A549 (cell line): Measurements from ENCODE around the gene ZNF93. TPM values are rescaled to one million over a fixed set of nuclear protein-coding genes. Genes with fewer than 3 reads are reported as not detected.

ENCODE experiments used
- ATAC-seq, 2 experiments: fragments of 200-7000 bp in 1 of 2; fragments of >200 bp in 1 of 2; cut with Nextera tagmentation in 1 of 2; cut with Tn5 transposase in 1 of 2; 3 replicates each; pipeline versions ENCODE4 v1.8.0 to v1.9.1; 2018 to 2020; ENCODE audit warnings: mild to moderate bottlenecking in 1 of 2, moderate library complexity in 1 of 2
- CTCF ChIA-PET: fragments of 300-600 bp; sonication (Branson Sonifier 250); formaldehyde crosslinking; extraction: SDS; loops from one replicate; lab custom pipeline; 2021; ENCODE audit warnings: antibody characterized with exemption, inconsistent platforms; lab: Yijun Ruan, JAX
- POLR2A ChIA-PET: fragments of 350-600 bp; formaldehyde crosslinking; extraction: SDS; loops from one replicate; lab custom pipeline; 2021; ENCODE audit warnings: antibody characterized with exemption, inconsistent platforms; lab: Yijun Ruan, JAX
- DNase-seq, 2 experiments: peaks; one replicate each; pipeline versions ENCODE4 v3.0.0 to v3.0.0-alpha.2; 2011 to 2016; ENCODE audit warnings: low read depth in 1 of 2, low spot score in 1 of 2
- FAIRE-seq: peaks from 2 replicates; lab custom pipeline; 2011; peaks lifted over from hg19 to GRCh38; lab: Jason Lieb, UNC
- H3K27ac ChIP-seq, 2 experiments: fragments of >200 bp; sonication (Bioruptor Twin); formaldehyde crosslinking; 3 replicates each; pipeline ENCODE4 v1.5.1; 2016 to 2017
- H3K4me1 ChIP-seq: fragments of >200 bp; sonication (Bioruptor Twin); formaldehyde crosslinking; 3 replicates; pipeline ENCODE4 v1.6.1; 2016
- H3K4me2 ChIP-seq: fragments of >200 bp; sonication (Bioruptor Twin); formaldehyde crosslinking; 3 replicates; pipeline ENCODE4 v1.6.1; 2016
- H3K4me3 ChIP-seq: fragments of >200 bp; sonication (Bioruptor Twin); formaldehyde crosslinking; 3 replicates; pipeline ENCODE4 v1.5.1; 2016
- H3K9me3 ChIP-seq: fragments of >200 bp; sonication (Bioruptor Twin); formaldehyde crosslinking; 3 replicates; pipeline ENCODE4 v1.6.1; 2016
- BHLHE40 ChIP-seq: IDR thresholded peaks from 2 replicates; pipeline ENCODE4 v1.6.1; 2012; ENCODE audit warnings: low read depth, low read length, inconsistent platforms
- CBX8 ChIP-seq: fragments of 200-600 bp; sonication (generic); IDR thresholded peaks from 2 replicates; pipeline ENCODE4 v1.6.1; 2016
- CHD2 ChIP-seq: fragments of 150-350 bp; IDR thresholded peaks from 2 replicates; pipeline ENCODE4 v1.6.1; 2014; ENCODE audit warnings: low read length; ENCODE audit not compliant: partially characterized antibody
- EHF ChIP-seq: fragments of 250-450 bp; sonication (Bioruptor Pico); IDR thresholded peaks from 2 replicates; pipeline ENCODE4 v1.5.0; 2020; ENCODE audit warnings: mild to moderate bottlenecking
- ESRRA ChIP-seq: fragments of 150-350 bp; IDR thresholded peaks from 2 replicates; pipeline ENCODE4 v1.6.1; 2014; ENCODE audit warnings: mild to moderate bottlenecking, low read length, borderline replicate concordance
- FOSB ChIP-seq: fragments of 250-450 bp; sonication (Bioruptor Pico); IDR thresholded peaks from 2 replicates; pipeline ENCODE4 v1.5.0; 2020; ENCODE audit warnings: mild to moderate bottlenecking, moderate library complexity
- FOSL2 ChIP-seq, 2 experiments: fragments of 450-650 bp in 1 of 2; fragments of >200 bp in 1 of 2; sonication (Bioruptor Twin) in 1 of 2; formaldehyde crosslinking; IDR thresholded peaks; 2 replicates each; pipeline versions ENCODE4 v1.5.0 to v1.6.1; 2016 to 2020; ENCODE audit warnings: mild to moderate bottlenecking in 1 of 2, moderate library complexity in 1 of 2
- FOXS1 ChIP-seq: fragments of 250-450 bp; sonication (Bioruptor Pico); IDR thresholded peaks from 2 replicates; pipeline ENCODE4 v1.5.0; 2020; ENCODE audit warnings: mild to moderate bottlenecking, moderate library complexity
- GATA3 ChIP-seq: IDR thresholded peaks from 2 replicates; pipeline ENCODE4 v1.6.1; 2012; ENCODE audit warnings: borderline replicate concordance
- HDAC2 ChIP-seq: fragments of 200-600 bp; sonication (generic); IDR thresholded peaks from 2 replicates; pipeline ENCODE4 v1.6.1; 2016
- HOXA7 ChIP-seq: fragments of 250-450 bp; sonication (Bioruptor Pico); IDR thresholded peaks from 2 replicates; pipeline ENCODE4 v1.5.0; 2020; ENCODE audit warnings: mild to moderate bottlenecking, moderate library complexity
- HOXB13 ChIP-seq: fragments of 250-450 bp; sonication (Bioruptor Pico); IDR thresholded peaks from 2 replicates; pipeline ENCODE4 v1.5.0; 2020; ENCODE audit warnings: low read depth, mild to moderate bottlenecking, moderate library complexity
- KDM1A ChIP-seq: fragments of 200-600 bp; sonication (generic); IDR thresholded peaks from 2 replicates; pipeline ENCODE4 v1.6.1; 2016; ENCODE audit warnings: low read depth, mild to moderate bottlenecking
- KDM5A ChIP-seq: fragments of 200-600 bp; sonication (generic); IDR thresholded peaks from 2 replicates; pipeline ENCODE4 v1.6.1; 2016; ENCODE audit warnings: antibody characterized with exemption, mild to moderate bottlenecking
- MAFK ChIP-seq: fragments of 450-650 bp; IDR thresholded peaks from 2 replicates; pipeline ENCODE4 v1.6.1; 2014; ENCODE audit not compliant: partially characterized antibody
- MYC ChIP-seq: IDR thresholded peaks from 2 replicates; pipeline ENCODE4 v1.6.1; 2012; ENCODE audit warnings: mild to moderate bottlenecking, inconsistent platforms, low read length, improper control_type of control experiment, borderline replicate concordance
- NR3C1 ChIP-seq: fragments of >200 bp; sonication (Bioruptor Twin); formaldehyde crosslinking; IDR thresholded peaks from 3 replicates; pipeline ENCODE4 v1.6.1; 2017
- POLR2A ChIP-seq: IDR thresholded peaks from 2 replicates; pipeline ENCODE4 v1.6.1; 2012; ENCODE audit warnings: mild to moderate bottlenecking, low read length
- POLR2AphosphoS2 ChIP-seq: conservative IDR thresholded peaks from 2 replicates; pipeline ENCODE4 v1.6.1; 2012; ENCODE audit warnings: low read length, improper control_type of control experiment, inconsistent platforms
- RAD21 ChIP-seq, 2 experiments: fragments of >200 bp in 1 of 2; sonication (Bioruptor Twin) in 1 of 2; formaldehyde crosslinking in 1 of 2; IDR thresholded peaks in 1 of 2; conservative IDR thresholded peaks in 1 of 2; 2 replicates in 1 of 2; 3 replicates in 1 of 2; pipeline ENCODE4 v1.6.1; 2012 to 2018; ENCODE audit warnings: inconsistent platforms in 1 of 2
- RFX5 ChIP-seq: fragments of 450-650 bp; IDR thresholded peaks from 2 replicates; pipeline ENCODE4 v1.7.1; 2014; ENCODE audit warnings: antibody characterized with exemption, mild to moderate bottlenecking, moderate library complexity
- TP53 ChIP-seq: fragments of 250-450 bp; sonication (Bioruptor Pico); IDR thresholded peaks from 2 replicates; pipeline ENCODE4 v1.5.0; 2021; ENCODE audit warnings: mild to moderate bottlenecking, moderate library complexity
- ZFP36 ChIP-seq: fragments of 450-650 bp; IDR thresholded peaks from 2 replicates; pipeline ENCODE4 v1.6.1; 2014; ENCODE audit warnings: borderline replicate concordance; ENCODE audit not compliant: partially characterized antibody
- ZNF302 ChIP-seq: fragments of 250-450 bp; sonication (Bioruptor Pico); IDR thresholded peaks from 2 replicates; pipeline ENCODE4 v1.9.0; 2021; ENCODE audit warnings: inconsistent platforms, mild to moderate bottlenecking, moderate library complexity
- ZSCAN20 ChIP-seq: fragments of 250-450 bp; sonication (Bioruptor Pico); IDR thresholded peaks from 2 replicates; pipeline ENCODE4 v1.8.0; 2022; ENCODE audit warnings: mild to moderate bottlenecking, moderate library complexity
- WGBS: methylation state at CpG from one replicate; pipeline ENCODE4 v1.1.6; 2017; ENCODE audit errors: missing lambda C conversion rate; 5-methylcytosine and 5-hydroxymethylcytosine counted together
- polyA plus RNA-seq, 4 experiments: library from polyadenylated mRNA; depleted of rRNA in 3 of 4; stranded (reverse); fragments of >200 nt; fragmentation: RNase III in 1 of 4; extraction: RNeasy Plus Mini Kit Qiagen cat#74134 plus additional on column Dnase treatment in 1 of 4; gene quantifications; 2 replicates in 3 of 4; 3 replicates in 1 of 4; pipeline ENCODE4 v1.2.3, GENCODE V29; 2011 to 2017
- TF ChIP-seq, protein P1 (sequence below): fragments of 250-450 bp; sonication (Bioruptor Pico); IDR thresholded peaks from 2 replicates; pipeline ENCODE4 v1.5.0; 2020; ENCODE audit warnings: low read depth, mild to moderate bottlenecking, moderate library complexity
- TF ChIP-seq, protein P2 (sequence below): fragments of >200 bp; sonication (Bioruptor Twin); formaldehyde crosslinking; IDR thresholded peaks from 3 replicates; pipeline ENCODE4 v1.5.1; 2016
- TF ChIP-seq, protein P3 (sequence below): IDR thresholded peaks from 2 replicates; pipeline ENCODE4 v1.6.1; 2012; ENCODE audit warnings: low read depth, borderline replicate concordance
- TF ChIP-seq, protein P4 (sequence below): fragments of >200 bp; sonication (Bioruptor Twin); formaldehyde crosslinking; IDR thresholded peaks from 3 replicates; pipeline ENCODE4 v1.6.1; 2016
- TF ChIP-seq, protein P5 (sequence below): IDR thresholded peaks from 2 replicates; pipeline ENCODE4 v1.6.1; 2012
- TF ChIP-seq, protein P6 (sequence below): fragments of 250-450 bp; sonication (Bioruptor Pico); IDR thresholded peaks from 2 replicates; pipeline ENCODE4 v1.5.0; 2021; ENCODE audit warnings: mild to moderate bottlenecking, moderate library complexity, borderline replicate concordance

Gene ZNF93
- polyA plus RNA-seq, 2 of the 4 experiments (the other 2 are of a cell fraction), result not detected

DNA sequence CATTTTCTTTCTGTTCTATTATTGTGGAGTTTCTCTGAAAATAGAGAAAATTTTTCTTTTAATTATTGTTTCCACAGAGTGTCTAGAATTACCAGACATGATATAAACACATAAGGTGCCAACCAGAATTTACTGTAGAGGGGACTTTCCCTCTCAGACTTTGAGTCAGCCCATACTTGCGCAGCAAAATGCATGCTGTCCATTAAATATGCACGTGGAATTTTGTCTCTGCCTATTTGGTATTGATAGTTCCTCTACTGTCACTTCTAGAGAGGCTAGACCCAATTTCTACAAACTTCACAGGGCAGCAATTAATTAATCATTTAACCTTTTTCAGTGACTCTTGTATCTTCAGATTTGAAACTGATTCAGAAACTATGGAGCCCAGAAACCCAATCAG is 8.9 kb downstream of the ZNF93 start:
- DNase-seq, result no peak
- FAIRE-seq, result no peak
- Histone ChIP-seq H3K9me3 (no peaks in the 10 kb centered on the region; the same call in 2 of the 3 replicates), H3K4me3 (no peak overlapping the region), H3K4me1 (no peaks in the 10 kb centered on the region), H3K4me2 (no peak overlapping the region), H3K27ac (no peak overlapping the region)
- ChIA-PET CTCF (no interaction called here), POLR2A (no interaction called here)
- ATAC-seq, result no peak
- TF ChIP-seq ZFP36 (no peak), KDM1A (no peak), GATA3 (no peak), RAD21 (conservative IDR thresholded peaks at IDR 0.05 in 1 of 2, IDR thresholded peaks at IDR 0.05 in 1 of 2) (no peak), MYC (no peak), CHD2 (no peak), FOSL2 (IDR thresholded peaks at IDR 0.05) (no peak), FOSL2 (CRISPR knock-in tag; IDR thresholded peaks at IDR 0.05) (no peak), CBX8 (no peak), POLR2A (no peak), BHLHE40 (no peak), HOXB13 (CRISPR knock-in tag) (no peak), FOSB (CRISPR knock-in tag) (no peak)
- TF ChIP-seq, protein P1, sequence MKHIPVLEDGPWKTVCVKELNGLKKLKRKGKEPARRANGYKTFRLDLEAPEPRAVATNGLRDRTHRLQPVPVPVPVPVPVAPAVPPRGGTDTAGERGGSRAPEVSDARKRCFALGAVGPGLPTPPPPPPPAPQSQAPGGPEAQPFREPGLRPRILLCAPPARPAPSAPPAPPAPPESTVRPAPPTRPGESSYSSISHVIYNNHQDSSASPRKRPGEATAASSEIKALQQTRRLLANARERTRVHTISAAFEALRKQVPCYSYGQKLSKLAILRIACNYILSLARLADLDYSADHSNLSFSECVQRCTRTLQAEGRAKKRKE (CRISPR knock-in tag), result no peak
- TF ChIP-seq, protein P2, sequence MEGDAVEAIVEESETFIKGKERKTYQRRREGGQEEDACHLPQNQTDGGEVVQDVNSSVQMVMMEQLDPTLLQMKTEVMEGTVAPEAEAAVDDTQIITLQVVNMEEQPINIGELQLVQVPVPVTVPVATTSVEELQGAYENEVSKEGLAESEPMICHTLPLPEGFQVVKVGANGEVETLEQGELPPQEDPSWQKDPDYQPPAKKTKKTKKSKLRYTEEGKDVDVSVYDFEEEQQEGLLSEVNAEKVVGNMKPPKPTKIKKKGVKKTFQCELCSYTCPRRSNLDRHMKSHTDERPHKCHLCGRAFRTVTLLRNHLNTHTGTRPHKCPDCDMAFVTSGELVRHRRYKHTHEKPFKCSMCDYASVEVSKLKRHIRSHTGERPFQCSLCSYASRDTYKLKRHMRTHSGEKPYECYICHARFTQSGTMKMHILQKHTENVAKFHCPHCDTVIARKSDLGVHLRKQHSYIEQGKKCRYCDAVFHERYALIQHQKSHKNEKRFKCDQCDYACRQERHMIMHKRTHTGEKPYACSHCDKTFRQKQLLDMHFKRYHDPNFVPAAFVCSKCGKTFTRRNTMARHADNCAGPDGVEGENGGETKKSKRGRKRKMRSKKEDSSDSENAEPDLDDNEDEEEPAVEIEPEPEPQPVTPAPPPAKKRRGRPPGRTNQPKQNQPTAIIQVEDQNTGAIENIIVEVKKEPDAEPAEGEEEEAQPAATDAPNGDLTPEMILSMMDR, result no peak
- TF ChIP-seq, protein P3, sequence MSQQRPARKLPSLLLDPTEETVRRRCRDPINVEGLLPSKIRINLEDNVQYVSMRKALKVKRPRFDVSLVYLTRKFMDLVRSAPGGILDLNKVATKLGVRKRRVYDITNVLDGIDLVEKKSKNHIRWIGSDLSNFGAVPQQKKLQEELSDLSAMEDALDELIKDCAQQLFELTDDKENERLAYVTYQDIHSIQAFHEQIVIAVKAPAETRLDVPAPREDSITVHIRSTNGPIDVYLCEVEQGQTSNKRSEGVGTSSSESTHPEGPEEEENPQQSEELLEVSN, result no peak
- TF ChIP-seq, protein P4, sequence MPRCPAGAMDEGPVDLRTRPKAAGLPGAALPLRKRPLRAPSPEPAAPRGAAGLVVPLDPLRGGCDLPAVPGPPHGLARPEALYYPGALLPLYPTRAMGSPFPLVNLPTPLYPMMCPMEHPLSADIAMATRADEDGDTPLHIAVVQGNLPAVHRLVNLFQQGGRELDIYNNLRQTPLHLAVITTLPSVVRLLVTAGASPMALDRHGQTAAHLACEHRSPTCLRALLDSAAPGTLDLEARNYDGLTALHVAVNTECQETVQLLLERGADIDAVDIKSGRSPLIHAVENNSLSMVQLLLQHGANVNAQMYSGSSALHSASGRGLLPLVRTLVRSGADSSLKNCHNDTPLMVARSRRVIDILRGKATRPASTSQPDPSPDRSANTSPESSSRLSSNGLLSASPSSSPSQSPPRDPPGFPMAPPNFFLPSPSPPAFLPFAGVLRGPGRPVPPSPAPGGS, result no peak
- TF ChIP-seq, protein P5, sequence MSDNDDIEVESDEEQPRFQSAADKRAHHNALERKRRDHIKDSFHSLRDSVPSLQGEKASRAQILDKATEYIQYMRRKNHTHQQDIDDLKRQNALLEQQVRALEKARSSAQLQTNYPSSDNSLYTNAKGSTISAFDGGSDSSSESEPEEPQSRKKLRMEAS, result no peak
- 0% methylated on average over 2 of the region's 2 CpGs for WGBS

DNA sequence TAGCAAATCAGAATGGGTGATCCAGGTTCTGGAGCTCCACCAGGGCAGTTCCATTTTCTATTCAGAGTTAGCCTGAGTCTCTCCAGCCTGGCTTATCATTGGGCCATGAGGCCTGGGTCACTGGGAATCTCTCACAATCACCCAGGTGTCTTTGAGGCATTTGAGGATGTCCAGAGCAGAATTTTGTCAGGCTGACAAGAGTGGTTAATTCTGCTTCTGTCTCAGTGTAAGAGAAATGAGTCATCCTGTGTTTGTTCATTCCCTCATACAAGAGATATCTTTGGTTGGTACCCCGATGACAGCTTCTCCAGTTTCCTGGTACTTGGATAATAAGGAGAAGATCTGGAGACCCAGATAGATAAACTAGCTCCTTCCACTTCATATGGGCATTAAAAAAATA is 10.4 kb downstream of the ZNF93 start:
- no peak for ATAC-seq
- H3K4me3 ChIP-seq, result no peak overlapping the region
- no peaks in the 10 kb centered on the region; the same call in 2 of the 3 replicates for H3K9me3 ChIP-seq
- H3K27ac ChIP-seq, result no peak overlapping the region
- POLR2A ChIA-PET, result no interaction called here
- 7% methylated on average over 1 of the region's 1 CpG for WGBS
- CTCF ChIA-PET, result no interaction called here
- TF ChIP-seq, protein P1 (CRISPR knock-in tag), result no peak
- TF ChIP-seq MAFK (no peak), ZSCAN20 (CRISPR knock-in tag) (no peak), MYC (no peak), ESRRA (no peak), FOSB (CRISPR knock-in tag) (no peak), POLR2AphosphoS2 (no peak), KDM5A (no peak), CBX8 (no peak), EHF (CRISPR knock-in tag) (no peak), NR3C1 (no peak), RFX5 (no peak), TP53 (no peak), RAD21 (conservative IDR thresholded peaks at IDR 0.05 in 1 of 2, IDR thresholded peaks at IDR 0.05 in 1 of 2) (no peak), ZNF302 (no peak), FOXS1 (no peak), KDM1A (no peak), HDAC2 (no peak), HOXA7 (no peak)
- TF ChIP-seq, protein P6, sequence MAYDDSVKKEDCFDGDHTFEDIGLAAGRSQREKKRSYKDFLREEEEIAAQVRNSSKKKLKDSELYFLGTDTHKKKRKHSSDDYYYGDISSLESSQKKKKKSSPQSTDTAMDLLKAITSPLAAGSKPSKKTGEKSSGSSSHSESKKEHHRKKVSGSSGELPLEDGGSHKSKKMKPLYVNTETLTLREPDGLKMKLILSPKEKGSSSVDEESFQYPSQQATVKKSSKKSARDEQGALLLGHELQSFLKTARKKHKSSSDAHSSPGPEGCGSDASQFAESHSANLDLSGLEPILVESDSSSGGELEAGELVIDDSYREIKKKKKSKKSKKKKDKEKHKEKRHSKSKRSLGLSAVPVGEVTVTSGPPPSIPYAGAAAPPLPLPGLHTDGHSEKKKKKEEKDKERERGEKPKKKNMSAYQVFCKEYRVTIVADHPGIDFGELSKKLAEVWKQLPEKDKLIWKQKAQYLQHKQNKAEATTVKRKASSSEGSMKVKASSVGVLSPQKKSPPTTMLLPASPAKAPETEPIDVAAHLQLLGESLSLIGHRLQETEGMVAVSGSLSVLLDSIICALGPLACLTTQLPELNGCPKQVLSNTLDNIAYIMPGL (CRISPR knock-in tag), result no peak
- TF ChIP-seq, all 56 proteins: peak for 0
- H3K4me1 ChIP-seq, result no peaks in the 10 kb centered on the region
- no peak for DNase-seq
- no peak for FAIRE-seq
- H3K4me2 ChIP-seq, result no peak overlapping the region
